Activated naive CD8-positive, alpha-beta T cell (primary cell): ENCODE measurements around the gene OSMR.
A peak's percentile ranks its signal among the peaks of the same experiment; 100 is the strongest.

Experiments used
- H3K27ac Mint-ChIP-seq: one replicate; pipeline ENCODE4 v1.8.0; 2021; ENCODE audit warnings: mixed read lengths
- H3K27me3 Mint-ChIP-seq: one replicate; pipeline ENCODE4 v1.8.0; 2021; ENCODE audit warnings: mixed read lengths
- H3K36me3 Mint-ChIP-seq: one replicate; pipeline ENCODE4 v1.8.0; 2021; ENCODE audit warnings: mixed read lengths
- H3K4me1 Mint-ChIP-seq: one replicate; pipeline ENCODE4 v1.8.0; 2021; ENCODE audit warnings: low read depth, mixed read lengths
- H3K4me3 Mint-ChIP-seq: one replicate; pipeline ENCODE4 v1.8.0; 2021; ENCODE audit warnings: mild to moderate bottlenecking, mixed read lengths
- H3K9me3 Mint-ChIP-seq: one replicate; pipeline ENCODE4 v1.8.0; 2021; ENCODE audit warnings: low read depth, mixed read lengths

The OSMR gene

DNA sequence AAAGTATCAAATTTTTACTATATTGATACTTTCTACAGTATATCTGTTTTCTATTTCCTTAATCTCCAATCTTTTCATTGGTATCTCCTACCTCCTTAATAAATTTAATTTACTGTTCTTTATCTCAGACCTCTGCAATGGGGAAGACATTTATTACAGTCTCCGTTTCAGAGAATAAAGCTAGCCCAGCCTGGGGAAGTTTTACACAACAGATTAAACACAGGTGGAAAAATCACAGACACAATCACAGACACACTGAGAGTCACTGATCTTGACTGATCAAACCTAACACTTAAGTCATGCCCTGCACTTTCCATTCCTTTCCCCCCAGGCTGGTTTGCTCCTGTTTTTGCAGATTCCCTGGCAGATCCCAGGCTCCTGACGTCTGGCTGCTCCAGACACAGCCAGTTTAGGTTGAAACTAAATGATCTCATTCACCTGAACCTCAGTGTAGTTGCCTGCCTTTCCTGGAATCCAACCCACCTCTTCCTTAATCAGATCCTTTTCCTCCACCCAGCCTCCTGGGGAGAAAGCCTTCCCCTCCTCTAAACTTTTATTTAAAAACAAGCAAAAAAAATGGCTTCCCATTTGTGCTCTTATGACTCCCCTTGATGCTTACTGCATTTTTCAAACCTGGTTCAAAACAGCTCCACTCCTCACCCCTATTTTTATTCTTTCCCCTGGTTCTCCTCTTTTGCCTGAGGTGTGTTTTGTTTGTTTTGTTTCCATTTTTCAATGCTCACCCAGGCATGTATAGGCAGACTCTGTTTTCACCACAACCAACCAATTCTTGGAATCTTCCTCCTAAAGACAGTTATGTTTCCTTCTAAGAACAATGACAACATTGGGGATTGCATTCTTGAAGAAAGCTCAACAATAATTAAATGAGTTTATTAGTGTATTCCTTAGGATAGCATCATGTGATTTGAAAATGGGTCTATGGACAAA lies 29.5 kb upstream of the OSMR start:
- H3K36me3 Mint-ChIP-seq, result no peaks in the 10 kb centered on the region
- no peak overlapping the region for H3K4me3 Mint-ChIP-seq
- H3K4me1 Mint-ChIP-seq, result no peaks in the 10 kb centered on the region
- H3K27me3 Mint-ChIP-seq, result peaks cover 34% of the 10 kb centered on the region
- no peaks in the 10 kb centered on the region for H3K9me3 Mint-ChIP-seq
- no peak overlapping the region for H3K27ac Mint-ChIP-seq

DNA sequence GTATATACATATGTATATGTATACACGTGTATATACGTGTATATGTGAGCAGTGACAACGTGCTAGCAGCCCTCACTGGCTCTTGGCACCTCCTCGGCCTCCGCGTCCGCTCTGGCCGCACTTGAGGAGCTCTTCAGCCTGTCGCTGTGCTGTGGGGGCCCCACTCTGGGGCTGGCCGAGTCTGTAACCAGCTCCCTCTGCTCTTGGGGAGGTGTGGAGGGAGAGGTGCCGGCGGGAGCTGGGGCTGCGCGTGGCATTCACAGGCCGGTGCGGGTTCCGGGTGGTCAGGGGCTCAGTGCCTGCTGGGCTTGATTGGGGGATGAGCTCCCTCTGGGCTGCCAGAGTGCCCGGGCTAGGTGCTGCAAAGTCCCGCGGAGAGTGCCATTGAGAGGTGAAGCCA lies 24.1 kb upstream of the OSMR start:
- Mint-ChIP-seq H3K27me3 (peaks cover 14% of the 10 kb centered on the region), H3K9me3 (no peaks in the 10 kb centered on the region), H3K4me1 (no peaks in the 10 kb centered on the region), H3K4me3 (no peak overlapping the region), H3K36me3 (no peaks in the 10 kb centered on the region), H3K27ac (no peak overlapping the region)

DNA sequence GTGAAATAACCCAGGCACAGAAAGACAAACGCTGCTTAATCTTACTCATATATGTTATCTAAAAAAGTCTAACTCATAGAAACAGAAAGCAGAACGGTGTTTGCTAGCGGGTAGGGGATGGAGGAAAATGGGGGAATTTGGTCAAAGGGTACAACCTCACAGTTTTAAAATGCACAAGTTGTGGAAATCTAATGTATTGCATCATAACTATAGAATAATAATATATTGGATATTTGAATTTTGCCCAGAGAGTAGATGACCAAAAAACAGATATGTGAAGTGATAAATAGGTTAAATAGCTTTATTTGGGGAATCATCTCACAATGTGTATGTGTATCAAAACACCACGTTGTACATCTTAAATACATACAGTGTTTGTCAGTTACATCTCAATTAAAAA lies 22.3 kb upstream of the OSMR start:
- Mint-ChIP-seq H3K27me3 (peaks cover 8% of the 10 kb centered on the region), H3K27ac (no peak overlapping the region), H3K36me3 (no peaks in the 10 kb centered on the region), H3K4me3 (no peak overlapping the region), H3K9me3 (no peaks in the 10 kb centered on the region), H3K4me1 (no peaks in the 10 kb centered on the region)

DNA sequence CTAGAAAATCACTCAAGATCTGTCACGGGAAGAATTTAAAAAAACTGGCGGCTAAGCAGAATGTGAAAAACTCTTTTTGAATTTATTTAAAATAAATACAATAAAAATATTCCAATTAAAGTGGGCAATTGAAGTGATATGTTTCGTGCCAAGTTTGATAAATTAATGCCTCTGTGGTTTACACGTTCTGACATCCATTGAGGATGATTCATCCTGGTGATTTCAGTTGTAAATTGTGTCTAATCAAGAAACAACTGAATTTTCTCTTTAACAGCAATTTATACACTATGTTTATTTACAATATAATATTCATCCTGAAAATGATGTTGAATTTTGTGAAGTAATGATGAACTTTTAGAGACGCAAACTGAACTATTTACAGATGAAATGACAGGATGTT lies 21.0 kb upstream of the OSMR start:
- Mint-ChIP-seq H3K4me1 (no peaks in the 10 kb centered on the region), H3K9me3 (no peaks in the 10 kb centered on the region), H3K36me3 (no peaks in the 10 kb centered on the region), H3K4me3 (no peak overlapping the region), H3K27me3 (peaks cover 10% of the 10 kb centered on the region), H3K27ac (no peak overlapping the region)

DNA sequence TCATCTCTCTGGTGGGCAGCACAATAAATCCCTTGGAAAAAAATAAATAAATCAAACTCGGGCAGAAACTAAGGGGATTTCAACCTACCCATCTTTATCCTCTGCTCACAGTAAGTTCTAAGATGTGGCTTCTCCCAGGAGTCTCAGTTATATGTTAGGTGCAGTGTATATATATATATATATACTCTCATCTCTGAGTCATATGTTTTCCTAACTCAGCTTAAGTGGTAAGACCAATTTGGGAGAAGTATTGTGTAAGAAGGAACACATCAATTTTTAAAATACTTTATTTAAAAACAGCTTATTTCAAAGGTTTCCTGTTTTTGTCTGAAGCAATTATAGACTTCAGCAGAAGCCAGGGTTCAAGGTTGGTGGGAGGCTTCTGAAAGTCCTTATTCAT lies 20.3 kb upstream of the OSMR start:
- Mint-ChIP-seq H3K4me1 (no peaks in the 10 kb centered on the region), H3K4me3 (no peak overlapping the region), H3K9me3 (no peaks in the 10 kb centered on the region), H3K27me3 (peaks cover 10% of the 10 kb centered on the region), H3K27ac (no peak overlapping the region), H3K36me3 (no peaks in the 10 kb centered on the region)

DNA sequence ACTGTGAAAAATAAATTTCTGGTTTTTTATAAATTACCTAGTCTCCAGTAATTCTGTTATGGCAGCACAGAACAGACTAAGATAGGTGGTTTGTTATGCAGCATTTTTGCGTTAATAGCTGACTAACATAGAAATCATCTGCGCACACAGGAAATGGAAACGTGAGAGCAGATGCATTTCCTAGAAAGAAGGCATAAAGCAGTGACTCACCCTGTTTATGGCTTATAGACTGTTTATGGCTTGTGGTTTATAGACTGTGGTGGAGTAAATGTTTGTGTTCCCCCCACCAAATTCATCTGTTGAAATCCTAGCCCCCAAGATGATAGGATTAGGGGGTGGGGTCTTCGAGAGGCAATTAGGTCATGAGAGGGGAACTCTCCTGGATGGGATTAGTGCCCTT lies 18.3 kb upstream of the OSMR start:
- Mint-ChIP-seq H3K36me3 (no peaks in the 10 kb centered on the region), H3K4me1 (no peaks in the 10 kb centered on the region), H3K9me3 (no peaks in the 10 kb centered on the region), H3K27ac (no peak overlapping the region), H3K4me3 (no peak overlapping the region), H3K27me3 (peaks cover 10% of the 10 kb centered on the region)

DNA sequence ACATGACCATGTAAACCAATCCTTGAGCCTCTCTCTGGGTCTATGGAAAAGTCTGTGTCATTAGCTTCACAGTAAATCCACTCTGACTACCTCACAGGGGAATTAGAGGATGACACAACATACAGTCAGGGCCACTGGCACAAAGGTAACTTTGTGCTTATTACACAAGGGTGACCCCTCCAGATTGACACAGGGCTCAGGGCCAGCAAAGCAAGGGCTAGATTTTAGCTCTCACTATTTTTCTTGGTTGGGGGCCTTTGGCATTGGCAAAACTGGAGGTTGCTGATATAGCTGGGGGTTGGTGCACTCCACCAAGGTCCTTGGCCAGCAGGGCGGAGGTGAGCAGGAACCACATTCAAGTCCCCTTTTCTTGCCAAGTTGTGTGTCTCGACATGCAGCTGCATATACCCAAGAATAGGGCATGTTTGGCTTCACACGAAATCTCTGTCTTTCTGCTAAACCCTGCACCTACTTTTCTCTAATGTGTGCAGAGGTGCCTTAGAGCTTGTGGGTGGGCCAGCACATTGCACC lies 15.2 kb upstream of the OSMR start:
- no peaks in the 10 kb centered on the region for H3K9me3 Mint-ChIP-seq
- no peaks in the 10 kb centered on the region for H3K36me3 Mint-ChIP-seq
- no peaks in the 10 kb centered on the region for H3K4me1 Mint-ChIP-seq
- no peak overlapping the region for H3K27ac Mint-ChIP-seq
- H3K4me3 Mint-ChIP-seq, result no peak overlapping the region
- peaks cover 12% of the 10 kb centered on the region for H3K27me3 Mint-ChIP-seq

DNA sequence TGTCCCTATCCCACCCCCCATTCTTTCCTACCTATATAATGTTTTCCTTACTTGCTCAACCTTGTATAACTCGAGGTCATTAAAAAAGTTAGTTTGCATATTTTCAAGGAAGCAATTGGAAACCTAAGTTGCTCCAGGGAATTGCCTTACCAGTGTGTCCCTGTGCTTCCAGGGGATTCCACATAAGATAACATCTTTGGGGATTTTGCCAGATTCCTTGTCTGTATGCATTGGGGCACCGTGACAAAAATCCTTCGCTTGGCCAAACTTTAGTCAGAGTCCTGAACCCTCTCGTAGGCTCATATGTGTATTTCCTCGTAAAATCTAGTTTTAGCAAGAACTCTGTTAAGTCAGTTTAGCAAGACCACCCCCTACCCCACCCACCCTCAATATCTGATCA lies 14.7 kb upstream of the OSMR start:
- peaks cover 14% of the 10 kb centered on the region for H3K27me3 Mint-ChIP-seq
- no peaks in the 10 kb centered on the region for H3K9me3 Mint-ChIP-seq
- H3K4me3 Mint-ChIP-seq, result no peak overlapping the region
- no peaks in the 10 kb centered on the region for H3K4me1 Mint-ChIP-seq
- no peak overlapping the region for H3K27ac Mint-ChIP-seq
- H3K36me3 Mint-ChIP-seq, result no peaks in the 10 kb centered on the region

DNA sequence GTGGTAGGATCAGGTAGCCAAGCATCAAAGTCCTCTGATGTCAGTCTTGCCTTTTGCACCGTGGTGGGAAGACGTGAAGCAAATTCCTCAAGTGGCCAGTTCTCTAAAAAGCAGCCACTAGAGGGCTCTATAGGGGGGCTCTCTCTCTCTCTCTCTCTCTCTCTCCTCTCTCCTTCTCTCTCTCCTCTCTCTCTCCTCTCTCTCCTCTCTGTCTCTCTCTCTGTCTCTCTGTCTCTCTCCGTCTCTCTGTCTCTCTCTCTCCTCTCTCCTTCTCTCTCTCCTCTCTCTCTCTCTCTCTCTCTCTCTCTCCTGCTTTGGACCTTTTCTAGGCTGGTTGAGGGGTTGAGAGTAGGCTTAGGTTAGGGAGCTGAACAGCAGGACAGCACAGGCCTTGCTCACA lies 13.9 kb upstream of the OSMR start:
- Mint-ChIP-seq H3K27ac (no peak overlapping the region), H3K36me3 (no peaks in the 10 kb centered on the region), H3K4me3 (no peak overlapping the region), H3K4me1 (no peaks in the 10 kb centered on the region), H3K27me3 (peaks cover 11% of the 10 kb centered on the region), H3K9me3 (no peaks in the 10 kb centered on the region)

DNA sequence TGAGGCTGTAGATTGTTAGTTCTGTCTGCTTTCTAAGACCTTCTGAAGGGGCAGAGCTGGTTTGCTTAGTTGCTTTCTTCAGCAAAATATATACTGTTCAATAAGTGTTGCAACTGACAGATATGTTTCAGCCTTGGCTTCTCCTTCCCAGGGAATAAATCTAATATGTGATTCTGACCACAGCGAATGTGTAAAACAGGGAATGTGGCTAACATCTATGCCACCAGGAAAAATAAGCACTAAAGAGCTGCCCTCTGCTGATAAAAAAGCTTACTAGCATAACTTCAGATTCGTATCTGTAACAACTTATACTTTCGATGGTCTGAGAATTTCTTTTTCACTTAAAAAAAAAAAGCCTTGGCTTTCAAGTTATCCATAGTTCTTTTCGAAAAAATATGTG lies 13.0 kb upstream of the OSMR start:
- H3K4me3 Mint-ChIP-seq, result no peak overlapping the region
- H3K4me1 Mint-ChIP-seq, result no peaks in the 10 kb centered on the region
- peaks cover 14% of the 10 kb centered on the region for H3K27me3 Mint-ChIP-seq
- no peaks in the 10 kb centered on the region for H3K36me3 Mint-ChIP-seq
- no peak overlapping the region for H3K27ac Mint-ChIP-seq
- no peaks in the 10 kb centered on the region for H3K9me3 Mint-ChIP-seq

DNA sequence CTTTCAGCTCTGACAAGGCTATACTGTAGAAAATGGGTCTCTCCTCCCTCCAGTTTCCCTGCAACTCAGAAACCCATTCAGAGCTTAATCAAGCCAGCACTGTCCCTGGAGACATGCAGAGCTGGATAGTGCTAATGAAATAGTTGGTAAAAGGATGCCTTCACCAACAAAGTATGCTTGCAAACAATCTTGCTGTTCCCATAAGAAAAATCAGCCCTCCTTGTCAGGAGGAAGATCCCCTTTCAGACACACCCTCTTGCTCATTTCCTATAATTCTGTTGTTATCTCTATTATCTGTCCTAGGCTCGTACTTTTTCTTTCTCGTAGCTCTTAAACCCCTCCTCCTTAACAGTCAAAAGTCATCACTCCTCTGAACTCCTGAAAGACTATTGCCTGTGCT lies 9.9 kb upstream of the OSMR start:
- H3K27me3 Mint-ChIP-seq, result peaks cover 17% of the 10 kb centered on the region
- H3K4me3 Mint-ChIP-seq, result no peak overlapping the region
- no peaks in the 10 kb centered on the region for H3K4me1 Mint-ChIP-seq
- H3K9me3 Mint-ChIP-seq, result no peaks in the 10 kb centered on the region
- no peaks in the 10 kb centered on the region for H3K36me3 Mint-ChIP-seq
- H3K27ac Mint-ChIP-seq, result no peak overlapping the region

DNA sequence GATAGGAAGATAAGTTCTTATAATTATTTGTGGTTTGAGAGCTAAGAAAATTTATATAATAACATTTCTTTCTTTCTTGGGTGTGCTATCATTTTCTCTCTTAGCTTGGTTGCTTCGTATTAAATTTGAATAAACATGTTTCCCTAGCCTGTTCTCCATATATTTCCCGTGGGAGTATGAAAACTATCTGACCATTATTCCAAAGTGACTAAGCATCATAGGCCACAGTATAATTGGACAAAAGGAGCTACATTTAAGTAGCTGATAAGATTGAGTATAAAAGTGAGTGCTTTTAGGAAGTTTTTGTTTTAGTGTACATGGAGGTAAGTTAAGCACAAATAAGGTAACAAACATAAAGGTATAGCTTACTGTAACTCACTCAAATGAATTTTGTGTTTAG lies 8.4 kb upstream of the OSMR start:
- Mint-ChIP-seq H3K27me3 (peaks cover 18% of the 10 kb centered on the region), H3K4me3 (no peak overlapping the region)

DNA sequence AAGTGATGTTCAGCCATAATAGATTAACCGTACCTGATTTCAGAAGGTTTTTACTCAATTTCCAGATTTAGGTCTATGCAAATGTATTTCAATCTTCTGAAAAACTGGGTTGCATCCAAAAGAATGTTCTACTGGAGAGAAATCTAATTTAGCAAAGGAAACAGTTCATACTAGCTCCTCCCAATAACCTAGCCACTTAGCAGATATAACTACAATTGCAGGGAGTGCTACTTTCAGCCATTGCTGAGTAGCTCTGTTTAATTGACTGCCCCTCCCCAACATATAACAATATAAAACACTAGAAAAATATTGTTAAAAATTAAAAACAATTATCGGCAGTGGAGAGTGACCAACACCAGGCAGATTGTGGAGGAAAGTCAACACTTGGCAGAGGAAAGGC lies 7.9 kb upstream of the OSMR start:
- Mint-ChIP-seq H3K27ac (no peak overlapping the region), H3K4me1 (no peaks in the 10 kb centered on the region), H3K27me3 (peaks cover 23% of the 10 kb centered on the region), H3K36me3 (no peaks in the 10 kb centered on the region), H3K4me3 (no peak overlapping the region), H3K9me3 (no peaks in the 10 kb centered on the region)

More for the DNA sequence above, 8.4 kb upstream of the OSMR start:
- no peaks in the 10 kb centered on the region for H3K4me1 Mint-ChIP-seq
- no peak overlapping the region for H3K27ac Mint-ChIP-seq
- H3K36me3 Mint-ChIP-seq, result no peaks in the 10 kb centered on the region
- no peaks in the 10 kb centered on the region for H3K9me3 Mint-ChIP-seq

DNA sequence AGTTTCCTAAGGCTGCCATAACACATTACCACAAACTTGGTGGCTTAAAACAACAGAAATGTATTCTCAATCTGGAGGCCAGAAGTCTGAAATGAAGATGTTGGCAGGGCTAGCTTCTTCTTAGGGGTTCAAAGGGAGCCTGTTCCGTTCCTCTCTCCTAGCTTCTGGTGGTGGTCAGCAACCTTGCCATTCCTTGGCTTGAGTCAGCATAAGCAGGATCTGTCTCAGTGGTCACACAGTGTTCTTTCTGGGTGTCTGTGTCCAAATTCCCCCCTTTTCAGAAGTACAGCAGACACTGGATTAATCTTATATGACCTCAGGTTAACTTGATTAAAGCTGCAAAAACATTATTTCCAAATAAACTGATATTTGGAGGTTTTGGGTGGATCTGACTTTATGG lies 2.1 kb upstream of the OSMR start:
- H3K36me3 Mint-ChIP-seq, result no peaks in the 10 kb centered on the region
- H3K4me1 Mint-ChIP-seq, result peaks cover 10% of the 10 kb centered on the region
- no peak overlapping the region for H3K4me3 Mint-ChIP-seq
- H3K9me3 Mint-ChIP-seq, result no peaks in the 10 kb centered on the region
- no peak overlapping the region for H3K27ac Mint-ChIP-seq
- H3K27me3 Mint-ChIP-seq, result peaks cover 34% of the 10 kb centered on the region

DNA sequence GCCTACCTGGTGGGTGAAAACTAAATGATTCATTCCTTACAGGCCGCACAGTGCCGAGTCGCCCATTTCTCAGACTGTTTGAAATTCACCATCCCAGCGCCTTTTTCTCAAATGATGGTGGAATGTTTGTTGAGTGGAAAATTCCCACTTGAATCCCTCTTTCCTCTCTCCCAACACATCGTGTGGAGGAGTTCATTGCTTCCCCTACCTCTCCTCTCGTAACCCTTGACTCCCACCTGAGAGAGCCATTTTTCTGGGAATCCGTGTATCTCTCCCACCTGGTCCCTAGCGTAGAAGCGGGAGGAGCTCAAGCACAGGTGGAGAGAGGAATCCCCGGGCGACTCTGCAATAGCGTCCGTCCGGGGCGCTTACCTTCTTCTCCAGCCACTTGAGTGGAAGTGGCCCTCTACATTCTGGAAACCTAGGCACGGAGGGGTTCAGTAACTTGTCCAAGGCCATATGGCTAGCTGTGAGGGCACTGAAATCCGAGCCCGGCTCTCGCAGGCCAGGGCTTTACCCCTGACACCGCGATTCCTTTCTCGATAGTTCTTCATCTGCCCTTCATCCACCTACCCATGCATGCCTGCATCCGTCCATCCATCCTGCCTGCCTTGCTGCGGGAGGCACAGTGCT lies 683 bp downstream of the OSMR start:
- Mint-ChIP-seq H3K36me3 (no peaks in the 10 kb centered on the region), H3K4me1 (peaks cover 10% of the 10 kb centered on the region), H3K9me3 (no peaks in the 10 kb centered on the region), H3K27me3 (peaks cover 33% of the 10 kb centered on the region), H3K4me3 (peak overlapping the region; percentile 75), H3K27ac (no peak overlapping the region)
